ENCODE data around the gene KLHL6.
A peak's percentile ranks its signal among the peaks of the same experiment; 100 is the strongest.
"Not testable (repeated sequence)": the region's sequence is repeated elsewhere in the genome, so short reads cannot be mapped to it uniquely, and the experiment has no call there.

Gene KLHL6

GRCh38 chr3:183528758-183529157 is 26.7 kb downstream of the KLHL6 start:
- DNase-seq, result not testable (repeated sequence)

GRCh38 chr3:183527428-183528379 is 27.8 kb downstream of the KLHL6 start:
- DNase-seq, result no peak

- no peak for DNase-seq
These were observed 28.6 kb downstream of the KLHL6 start for GRCh38 chr3:183526838-183527427.

- no peak for DNase-seq
These were observed 31.0 kb downstream of the KLHL6 start for GRCh38 chr3:183524476-183524875.

GRCh38 chr3:183520741-183521556 is 34.6 kb downstream of the KLHL6 start:
- DNase-seq, result not testable (repeated sequence)

- DNase-seq, result not testable (repeated sequence)
These were observed 35.2 kb downstream of the KLHL6 start for GRCh38 chr3:183520295-183520694.

- DNase-seq, result no peak
These were observed 35.6 kb downstream of the KLHL6 start for GRCh38 chr3:183519891-183520290.

GRCh38 chr3:183518491-183519251 is 36.8 kb downstream of the KLHL6 start:
- DNase-seq, result no peak

GRCh38 chr3:183517607-183518006 is 37.9 kb downstream of the KLHL6 start:
- DNase-seq, result no peak

- peak; percentile 59 for DNase-seq
These were observed 39.3 kb downstream of the KLHL6 start for GRCh38 chr3:183515968-183516851.

- DNase-seq, result no peak
These were observed 41.5 kb downstream of the KLHL6 start for GRCh38 chr3:183514021-183514420.

- peak; percentile 56 for DNase-seq
These were observed 42.3 kb downstream of the KLHL6 start for GRCh38 chr3:183513046-183513706.

- not testable (repeated sequence) for DNase-seq
These were observed 44.0 kb downstream of the KLHL6 start for GRCh38 chr3:183511286-183512131.

- no peak for DNase-seq
These were observed 46.7 kb downstream of the KLHL6 start for GRCh38 chr3:183508821-183509220.

- no peak for DNase-seq
These were observed 48.0 kb downstream of the KLHL6 start for GRCh38 chr3:183507551-183507950.

GRCh38 chr3:183506674-183507320 is 48.7 kb downstream of the KLHL6 start:
- DNase-seq, result no peak

- no peak for DNase-seq
These were observed 50.9 kb downstream of the KLHL6 start for GRCh38 chr3:183504597-183504996.

- DNase-seq, result no peak
These were observed 51.8 kb downstream of the KLHL6 start for GRCh38 chr3:183503746-183504145.
